Left renal pelvis (tissue), 4 donors: Measurements from ENCODE around the gene PHLDB1. TPM values are rescaled to one million over a fixed set of nuclear protein-coding genes. Genes with fewer than 3 reads are reported as not detected.
"Not testable (repeated sequence)": the region's sequence is repeated elsewhere in the genome, so short reads cannot be mapped to it uniquely, and the experiment has no call there.

Source experiments
- DNase-seq, 4 donors: peaks; one replicate each; pipeline ENCODE4 v3.0.0-alpha.2; 2013; ENCODE audit warnings: low read depth in 4 of 4, low spot score in 3 of 4
- polyA plus RNA-seq, 4 donors: library from polyadenylated mRNA; unstranded; fragments of 120-200 nt; gene quantifications; one replicate each; pipeline ENCODE4 v1.2.1, GENCODE V29; 2013; ENCODE audit not compliant: insufficient read length in 4 of 4

PHLDB1 gene
- polyA plus RNA-seq = 100 to 1,000 TPM in 3 of 4 donors, 10 to 100 TPM in 1; 66.2 to 156 (median 119) TPM

DNA sequence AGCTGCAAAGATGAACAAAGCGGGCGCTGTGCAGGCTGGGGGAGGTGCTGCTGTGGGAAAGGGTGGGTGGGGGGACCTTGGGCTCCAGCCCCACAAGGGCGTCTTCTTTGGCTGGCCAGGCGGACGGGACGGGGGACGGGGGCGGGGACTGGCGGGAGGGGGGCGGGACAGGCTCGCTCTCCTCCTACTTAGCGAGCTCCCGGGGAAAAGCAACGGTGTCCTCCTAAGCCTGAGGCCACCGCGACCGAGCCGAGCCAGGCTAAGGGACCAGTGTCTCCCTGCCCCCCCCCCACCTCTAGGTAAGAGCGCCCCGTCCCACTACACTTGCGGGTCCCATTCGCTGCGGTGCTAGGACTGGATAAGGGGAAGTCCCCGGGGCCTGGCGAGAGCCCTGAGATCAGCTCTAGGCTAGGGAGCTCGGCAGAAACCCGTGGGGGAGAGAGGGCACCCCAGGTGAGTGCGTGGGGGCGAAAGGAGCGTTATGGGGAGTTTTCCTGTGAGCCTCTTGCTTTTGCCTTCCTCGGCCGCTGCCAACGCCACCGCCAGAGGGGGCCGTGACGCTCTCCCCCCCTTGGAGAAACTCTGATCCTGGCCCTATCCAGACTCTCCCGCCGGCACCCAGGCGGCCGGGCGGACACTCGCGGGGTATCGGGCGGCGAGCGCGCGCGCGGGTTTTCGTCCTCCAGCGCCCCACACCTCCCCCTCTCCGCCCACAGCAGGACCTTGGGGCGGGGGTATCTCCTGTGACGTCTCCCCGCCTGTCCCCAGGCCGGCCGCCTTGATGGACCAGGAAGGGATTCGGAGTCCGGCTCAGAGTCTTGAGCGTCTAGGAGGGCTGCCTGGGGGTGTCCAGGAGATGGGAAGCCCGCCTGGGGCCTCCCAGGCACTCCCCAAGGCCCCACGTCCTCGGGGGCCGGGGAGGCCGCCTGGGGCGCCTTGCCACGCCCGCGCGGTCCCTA is at the start of gene PHLDB1:
Gene PHLDB1, plus strand, starts transcription at position 215 of the 959 bp plus-strand sequence. CDS start 6,222 bp downstream, outside the sequence.
- DNase-seq = no peak

- no peak for DNase-seq
Observed at GRCh38 chr11:118560806-118561205, 46.6 kb upstream of the PHLDB1 start.

GRCh38 chr11:118565051-118565450 is 42.4 kb upstream of the PHLDB1 start:
- no peak for DNase-seq

DNA sequence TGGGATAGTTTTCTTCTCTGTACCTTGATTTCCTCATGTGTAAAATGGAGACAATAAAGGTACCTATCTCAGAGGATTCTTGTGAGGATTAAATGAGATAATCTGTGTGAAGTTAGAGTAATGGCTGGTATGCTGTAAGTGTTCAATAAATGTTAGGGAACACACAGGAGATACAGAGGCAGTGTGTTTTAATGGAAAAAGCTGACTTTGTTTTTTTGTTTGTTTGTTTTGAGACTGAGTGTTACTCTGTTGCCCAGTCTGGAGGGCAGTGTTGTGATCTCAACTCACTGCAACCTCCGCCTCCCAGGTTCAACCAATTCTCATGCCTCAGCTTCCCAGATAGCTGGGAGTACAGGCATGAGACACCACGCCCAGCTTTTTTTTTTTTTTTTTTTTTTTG is 37.7 kb upstream of the PHLDB1 start:
- DNase-seq = no peak

- DNase-seq = no peak
Observed at GRCh38 chr11:118570787-118571186, 36.6 kb upstream of the PHLDB1 start.

DNA sequence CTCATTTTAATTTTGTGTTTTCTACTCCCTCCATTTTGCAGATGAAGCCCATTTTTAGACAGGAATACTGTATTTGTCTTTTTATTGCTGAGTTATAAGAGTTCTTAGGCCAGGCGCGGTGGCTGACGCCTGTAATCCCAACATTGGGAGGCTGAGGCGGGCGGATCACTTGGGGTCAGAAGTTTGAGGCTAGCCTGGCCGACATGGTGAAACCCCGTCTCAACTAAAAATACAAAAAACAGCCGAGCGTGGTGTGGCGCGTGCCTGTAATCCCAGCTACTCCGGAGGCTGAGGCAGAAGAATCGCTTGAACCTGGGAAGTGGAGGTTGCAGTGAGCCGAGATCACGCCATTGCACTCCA is 35.7 kb upstream of the PHLDB1 start:
- not testable (repeated sequence) for DNase-seq

GRCh38 chr11:118572061-118572980 is 35.1 kb upstream of the PHLDB1 start, which contains the start of gene ARCN1:
Gene ARCN1, plus strand, starts transcription at chr11:118572409. Its CDS starts 139 bp downstream, at chr11:118572548.
- DNase-seq = peak; percentile 67 to 72 (median 68)

DNA sequence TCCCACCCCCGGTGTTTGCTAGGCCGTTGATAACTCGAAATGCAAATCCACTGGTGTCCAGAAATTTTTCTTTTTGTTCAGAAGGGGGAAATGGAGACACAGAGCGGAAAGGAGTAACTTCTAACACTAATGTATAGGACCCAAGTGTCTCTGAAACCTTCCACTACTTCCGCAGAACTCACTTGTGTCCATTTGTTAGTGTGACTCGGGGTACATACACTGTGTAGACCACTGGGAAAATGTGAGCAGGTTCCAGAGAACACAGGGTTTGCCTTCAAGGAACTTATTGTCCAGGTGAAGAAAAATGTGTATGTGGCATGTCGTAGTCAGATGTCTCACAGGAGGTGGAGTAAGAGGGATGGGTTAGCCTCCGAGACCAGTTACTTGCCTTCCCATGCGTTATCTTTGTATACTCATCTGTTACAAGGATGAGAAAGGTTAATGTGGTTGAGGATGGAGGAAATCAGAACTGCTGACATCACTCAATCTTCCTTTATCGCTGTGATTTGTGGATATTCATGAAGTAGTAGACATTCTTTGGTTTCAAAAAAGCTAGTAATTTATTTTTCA is 34.3 kb upstream of the PHLDB1 start:
- DNase-seq = no peak

DNA sequence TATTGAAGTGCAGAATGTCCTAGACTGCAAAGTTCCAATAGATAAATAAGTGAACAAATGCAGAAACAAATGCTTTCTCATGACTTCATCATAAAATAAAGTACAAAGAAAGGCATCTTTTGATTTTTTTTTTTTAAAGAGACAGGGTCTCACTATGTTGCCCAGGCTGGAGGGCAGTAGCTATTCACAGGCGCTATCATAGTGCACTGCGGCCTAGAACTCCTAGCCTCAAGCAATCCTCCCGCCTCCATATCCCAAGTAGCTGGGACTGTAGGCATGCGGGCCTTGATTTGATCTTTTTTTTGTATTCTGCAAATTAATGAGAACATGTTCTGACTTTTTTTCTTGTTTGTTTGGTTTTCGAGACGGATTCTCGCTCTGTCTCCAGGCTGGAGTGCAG is 32.8 kb upstream of the PHLDB1 start:
- no peak for DNase-seq

DNA sequence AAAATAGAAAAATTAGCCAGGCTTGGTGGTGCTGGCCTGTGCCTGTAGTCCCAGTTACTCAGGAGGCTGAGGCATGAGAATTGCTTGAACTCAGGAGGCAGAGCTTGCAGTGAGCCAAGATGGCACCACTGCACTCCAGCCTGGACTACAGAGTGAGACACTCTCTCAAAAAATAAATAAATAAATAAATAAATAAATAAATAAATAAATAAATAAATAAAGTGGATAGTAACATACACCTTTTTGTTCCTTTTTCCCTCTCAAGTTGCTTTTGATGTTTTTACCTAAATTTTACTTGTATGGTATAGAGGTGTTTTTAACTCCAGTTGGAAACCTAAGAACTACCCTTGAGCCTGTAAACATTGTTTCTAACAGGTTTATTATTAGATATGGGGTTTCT is 29.4 kb upstream of the PHLDB1 start:
- not testable (repeated sequence) for DNase-seq

GRCh38 chr11:118581057-118581456 is 26.4 kb upstream of the PHLDB1 start:
- no peak for DNase-seq

DNA sequence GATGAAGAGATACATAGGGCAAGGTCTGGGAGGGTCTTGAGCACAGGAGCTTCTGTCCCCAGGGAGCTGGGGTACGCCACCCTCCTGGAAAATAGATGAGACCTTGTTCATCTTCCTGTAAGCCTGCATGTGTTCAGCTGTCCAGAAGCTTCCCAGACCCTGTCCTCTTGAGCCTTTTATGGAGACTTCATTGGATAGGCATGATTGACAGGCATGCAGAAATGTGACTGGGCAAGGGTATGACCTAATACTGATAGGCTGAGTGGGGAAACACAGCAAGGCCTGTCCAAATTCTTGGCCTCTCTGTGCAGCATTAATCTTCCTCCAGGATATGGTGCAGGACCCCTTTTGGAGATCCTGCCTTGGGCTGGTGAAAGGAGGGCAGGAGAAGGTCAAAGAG is 19.5 kb upstream of the PHLDB1 start:
- no peak for DNase-seq

- DNase-seq = no peak
Observed at GRCh38 chr11:118592616-118593367, 14.6 kb upstream of the PHLDB1 start.

GRCh38 chr11:118594984-118595383 is 12.4 kb upstream of the PHLDB1 start:
- not testable (repeated sequence) for DNase-seq

DNA sequence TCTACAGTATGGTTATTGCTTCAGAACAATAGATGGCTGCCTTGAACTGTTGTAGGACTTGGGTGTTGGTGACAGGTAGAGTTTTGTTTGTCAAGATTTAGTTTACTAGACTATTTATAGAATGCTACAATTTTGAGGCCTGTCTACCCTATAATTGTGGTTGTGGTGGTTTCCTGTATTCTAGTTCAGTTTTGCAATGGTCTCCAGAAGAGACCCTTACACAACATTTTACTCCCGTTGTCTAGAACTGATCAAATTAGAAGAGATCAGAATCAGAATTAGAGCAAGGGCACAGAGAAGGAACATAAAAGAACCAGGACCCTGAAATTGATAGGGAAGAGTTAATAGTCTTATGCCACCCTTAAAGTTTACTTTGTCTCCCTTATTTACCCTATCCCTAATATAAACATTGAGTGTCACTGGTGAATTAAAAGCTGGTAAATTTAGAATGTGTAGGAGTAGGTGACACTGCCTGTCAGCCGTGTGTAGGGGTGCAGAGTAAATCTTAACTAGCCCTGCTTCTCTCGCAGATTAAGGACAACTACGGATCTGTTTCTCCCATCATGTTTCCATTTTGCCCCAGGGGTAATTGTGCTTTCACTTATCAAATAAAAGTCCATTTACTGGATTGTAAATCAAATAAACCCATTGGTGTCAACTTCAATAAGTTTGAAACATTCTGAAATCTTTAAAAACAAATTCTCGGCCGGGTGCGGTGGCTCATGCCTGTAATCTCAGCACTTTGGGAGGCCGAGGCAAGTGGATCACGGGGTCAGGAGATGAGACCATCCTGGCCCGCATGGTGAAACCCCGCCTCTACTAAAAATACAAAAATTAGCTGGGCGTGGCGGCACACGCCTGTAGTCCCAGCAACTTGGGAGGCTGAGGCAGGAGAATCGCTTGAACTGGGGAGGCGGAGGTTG is 10.9 kb upstream of the PHLDB1 start:
- DNase-seq = no peak

DNA sequence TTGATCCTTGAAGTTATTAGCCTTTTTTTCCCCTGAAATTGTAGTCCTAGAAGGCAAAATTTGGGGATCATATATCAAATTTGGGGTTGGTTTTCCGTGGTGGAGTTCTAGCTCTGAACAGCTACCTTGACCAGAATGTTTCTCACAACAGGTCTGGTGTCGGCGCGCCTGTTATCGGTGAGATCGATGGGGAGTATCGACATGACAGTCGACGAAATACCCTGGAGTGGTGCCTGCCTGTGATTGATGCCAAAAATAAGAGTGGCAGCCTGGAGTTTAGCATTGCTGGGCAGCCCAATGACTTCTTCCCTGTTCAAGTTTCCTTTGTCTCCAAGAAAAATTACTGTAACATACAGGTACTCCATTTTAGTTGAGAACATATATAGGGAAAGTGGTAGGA is 9.9 kb upstream of the PHLDB1 start:
- no peak for DNase-seq

GRCh38 chr11:118602331-118602730 is 5.1 kb upstream of the PHLDB1 start:
- no peak for DNase-seq

DNA sequence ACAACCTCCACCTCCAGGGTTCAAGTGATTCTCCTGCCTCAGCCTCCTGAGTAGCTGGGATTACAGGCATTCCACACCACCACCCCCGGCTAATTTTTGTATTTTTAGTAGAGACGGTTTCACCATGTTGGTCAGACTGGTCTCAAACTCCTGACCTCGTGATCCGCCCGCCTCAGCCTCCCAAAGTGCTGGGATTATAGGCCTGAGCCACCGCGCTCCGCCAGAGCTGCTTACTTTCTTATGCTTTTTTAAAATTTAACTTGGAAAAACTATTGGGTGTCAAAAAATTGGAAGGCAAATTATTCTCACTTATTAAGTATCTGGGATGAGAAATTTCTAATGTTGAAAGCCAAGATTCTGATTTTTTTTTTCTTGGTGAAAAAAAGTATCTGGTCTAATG is 3.7 kb upstream of the PHLDB1 start:
- DNase-seq = not testable (repeated sequence)

DNA sequence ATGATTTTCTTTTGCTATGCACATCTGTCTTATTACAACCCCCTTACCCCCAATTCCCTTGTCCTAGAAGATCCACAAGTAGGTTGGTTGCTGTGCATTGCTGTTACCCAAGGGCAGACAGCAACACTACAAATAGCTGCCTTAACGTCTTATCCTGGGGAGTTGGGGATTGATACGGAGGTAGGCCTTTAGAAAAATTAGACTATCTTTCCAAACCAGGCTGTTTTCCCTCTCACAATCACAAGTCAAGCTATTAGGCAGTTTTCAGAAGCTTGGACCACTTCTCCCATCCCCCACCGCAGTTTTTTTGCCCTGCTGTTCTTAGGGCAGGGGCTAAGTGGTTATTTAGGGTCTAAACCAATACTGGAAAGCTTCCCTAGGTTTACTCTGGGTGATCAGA is 2.8 kb upstream of the PHLDB1 start:
- DNase-seq = no peak
